T-helper 2 cell (primary cell): ENCODE results near the gene GSN.
"Not testable (repeated sequence)": the region's sequence is repeated elsewhere in the genome, so short reads cannot be mapped to it uniquely, and the experiment has no call there.

Source experiments
- DNase-seq, 5 experiments: peaks; one replicate each; pipeline versions ENCODE4 v3.0.0 to v3.0.0-alpha.2; 2012 to 2022

Gene GSN

DNA sequence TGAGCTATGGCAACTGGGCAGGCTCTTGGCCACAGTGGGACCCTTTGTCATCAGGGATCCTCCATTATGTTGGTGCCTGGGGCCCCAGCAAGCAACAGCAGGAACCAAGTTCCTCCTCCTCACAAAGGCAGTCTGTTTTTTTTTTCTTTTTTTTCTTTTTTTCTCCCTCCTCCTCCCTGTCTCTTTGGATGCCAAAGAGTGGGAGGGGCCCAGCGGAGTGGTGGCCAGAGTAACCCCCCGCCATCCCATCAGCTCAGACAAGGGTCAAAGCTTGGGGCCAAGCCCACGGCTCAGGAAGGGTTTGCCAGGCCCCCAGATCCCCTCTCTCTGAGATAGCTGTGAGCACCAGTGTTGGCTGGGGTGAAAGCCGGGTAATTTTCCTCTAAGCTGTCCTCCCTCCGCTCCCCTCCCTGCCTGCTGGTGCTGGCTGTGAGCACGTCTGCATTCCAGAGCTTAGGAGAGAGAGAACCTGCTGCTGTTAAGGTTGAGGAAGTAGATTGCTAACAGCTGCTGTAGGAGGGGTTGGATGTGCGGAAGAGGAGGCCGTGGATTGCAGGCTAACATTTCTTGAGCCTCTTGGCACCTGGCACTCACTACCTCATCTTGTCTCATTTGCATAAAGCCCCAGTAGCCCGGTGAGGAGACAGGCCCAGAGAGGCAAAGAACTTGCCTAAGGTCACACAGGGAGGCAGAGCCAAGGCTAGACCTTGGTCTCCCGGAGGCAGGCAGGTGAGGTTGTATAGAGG is 21.2 kb downstream of the GSN start:
- no peak for DNase-seq

DNA sequence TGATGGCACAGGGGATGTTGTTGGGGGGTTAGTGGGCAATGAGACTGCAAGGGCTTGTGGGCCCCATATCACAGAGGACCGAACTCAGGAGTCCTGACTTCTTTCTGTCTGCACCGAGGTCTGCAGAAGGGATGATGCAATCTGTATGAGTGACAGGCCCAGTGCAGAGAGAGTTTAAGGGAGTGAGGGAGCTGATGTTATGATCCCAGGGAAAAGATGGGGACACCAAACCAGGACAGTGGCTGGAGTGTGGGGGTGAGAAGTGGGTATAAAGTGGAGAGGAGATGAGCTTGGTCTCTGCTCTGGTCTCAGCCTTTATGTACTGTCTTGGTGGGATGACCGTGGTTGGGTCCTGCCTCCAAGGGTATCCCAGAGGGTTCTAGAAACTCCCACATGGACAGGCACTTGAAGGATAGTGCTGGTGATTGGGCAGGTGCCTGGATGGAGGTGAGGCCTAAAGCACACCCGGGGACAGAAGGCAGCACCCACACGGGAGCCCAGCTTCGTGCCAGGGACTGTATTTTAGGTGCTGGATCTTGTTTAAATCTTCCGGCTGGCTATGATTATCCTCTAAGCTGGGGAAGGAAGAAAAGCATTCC is 21.9 kb downstream of the GSN start:
- no peak for DNase-seq

DNA sequence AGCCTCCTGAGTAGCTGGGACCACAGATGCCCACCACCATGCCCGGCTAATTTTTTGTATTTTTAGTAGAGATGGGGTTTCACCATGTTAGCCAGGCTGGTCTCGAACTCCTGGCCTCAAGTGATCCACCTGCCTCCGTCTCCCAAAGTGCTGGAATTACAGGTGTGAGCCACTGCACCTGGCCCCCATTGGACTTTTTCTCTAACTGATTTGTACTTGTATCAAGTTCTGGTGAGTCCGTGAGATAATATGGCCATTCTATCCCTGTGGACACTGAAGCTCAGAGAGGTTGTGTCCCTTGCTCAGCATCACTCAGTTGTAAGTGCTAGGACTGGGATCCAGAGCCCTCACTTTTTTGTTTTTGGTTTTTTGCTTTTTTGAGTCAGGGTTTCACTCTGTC is 23.6 kb downstream of the GSN start:
- DNase-seq, result not testable (repeated sequence)

DNA sequence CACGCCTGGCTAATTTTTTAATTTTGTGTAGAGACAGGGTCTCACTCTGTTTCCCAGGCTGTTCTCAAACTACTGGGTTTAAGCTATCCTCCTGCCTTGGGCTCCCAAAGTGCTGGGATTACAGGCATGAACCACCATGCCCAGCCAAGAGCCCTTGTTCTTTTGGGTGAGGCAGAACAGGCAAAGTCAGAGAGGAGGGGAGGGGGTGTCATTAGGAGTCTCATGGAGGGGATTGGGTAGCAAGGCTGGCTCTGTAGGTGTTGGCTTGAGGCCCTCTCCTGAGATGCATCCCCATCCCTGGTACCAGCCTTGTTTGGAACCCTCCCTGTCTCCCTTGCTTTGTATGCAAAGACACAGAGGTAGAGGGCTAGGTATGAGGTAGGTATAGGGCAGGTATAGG is 24.1 kb downstream of the GSN start:
- DNase-seq, result no peak

DNA sequence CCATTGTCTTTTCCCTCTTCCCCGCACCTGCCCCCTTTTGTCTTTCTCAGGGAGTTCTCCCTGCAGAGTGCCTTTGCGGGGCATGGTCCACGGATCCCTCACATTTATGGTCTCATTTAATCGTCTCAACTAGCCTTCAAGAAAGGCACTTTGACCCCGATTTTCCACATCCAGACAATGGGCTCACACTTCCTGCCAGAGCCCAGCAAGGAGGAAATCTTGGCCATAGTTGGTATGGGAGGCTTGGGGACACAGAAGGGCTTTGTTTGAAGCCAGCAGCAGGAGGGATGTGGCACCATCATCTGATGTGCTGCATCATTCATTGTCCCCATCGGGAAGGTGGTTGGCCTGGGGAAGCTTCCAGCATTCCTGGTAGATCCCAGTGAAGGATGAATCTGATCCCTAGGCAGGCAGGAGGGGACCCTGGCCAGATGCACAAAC is 24.9 kb downstream of the GSN start:
- DNase-seq, result no peak

DNA sequence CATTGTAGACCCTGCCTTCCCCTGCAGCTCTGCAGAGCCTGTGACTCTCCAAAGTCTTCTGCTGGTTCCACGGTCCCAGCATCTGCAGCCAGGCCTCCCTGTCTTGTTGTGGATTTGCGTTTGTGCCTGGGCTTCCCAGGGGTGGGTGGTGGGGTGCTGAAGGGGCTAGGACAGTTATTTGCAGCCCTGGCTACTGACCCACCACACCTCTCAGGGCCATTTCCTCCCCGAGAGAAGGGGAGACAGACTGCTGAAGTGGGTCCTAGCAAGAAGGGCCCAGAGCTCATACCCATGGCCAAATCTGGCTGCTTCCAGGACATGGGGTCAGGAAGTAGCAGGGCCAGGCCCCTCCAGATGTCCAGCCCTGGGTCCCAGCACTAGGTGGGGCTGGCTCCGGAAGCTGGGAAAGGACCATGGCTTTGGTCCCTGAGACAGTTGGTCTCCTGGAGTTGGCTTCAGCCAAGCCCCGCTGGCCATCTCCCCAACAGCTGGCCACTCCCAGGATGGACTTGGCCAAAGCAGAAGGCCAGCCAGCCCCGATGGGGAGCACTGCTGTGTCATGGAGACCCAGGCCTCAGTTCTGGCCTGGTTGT is 26.3 kb downstream of the GSN start:
- DNase-seq, result no peak

DNA sequence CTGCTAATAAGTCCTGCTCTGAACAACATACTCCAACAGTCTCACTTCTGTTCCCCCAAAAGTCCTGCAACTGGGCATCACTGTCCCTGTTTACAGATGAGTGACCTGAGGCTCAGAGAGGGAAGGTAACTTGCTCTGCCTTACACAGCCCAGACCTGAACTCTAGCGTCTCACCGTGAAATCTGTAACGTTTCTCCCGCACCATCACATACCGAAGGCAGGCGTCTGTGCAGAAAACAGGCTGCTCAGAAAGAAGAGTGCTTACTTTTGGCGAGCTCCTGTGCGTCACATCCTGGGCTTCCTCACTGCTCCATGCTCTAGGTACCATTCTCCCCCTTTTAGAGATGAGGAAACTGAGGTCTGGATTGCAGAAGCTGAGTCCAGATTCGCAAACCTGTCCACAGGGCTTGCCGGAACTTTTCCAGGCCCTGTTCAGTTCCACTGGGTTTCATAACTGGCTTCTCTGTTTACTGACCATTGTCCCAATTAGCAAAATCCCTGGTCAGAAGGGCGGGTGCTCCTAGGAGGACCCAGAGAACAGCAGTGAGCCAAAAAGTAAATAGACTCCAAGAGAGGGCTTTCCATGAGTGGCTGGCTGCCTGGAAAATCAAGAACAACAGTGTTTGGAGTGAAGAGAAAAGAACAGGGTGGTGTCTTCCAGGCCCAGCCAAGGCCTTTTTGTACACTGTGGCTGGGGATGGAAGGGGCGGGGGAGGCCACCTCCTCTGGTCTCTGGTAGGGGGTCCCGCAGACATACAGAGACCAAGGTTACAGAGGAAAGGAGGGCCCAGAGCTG is 27.1 kb downstream of the GSN start:
- no peak for DNase-seq

DNA sequence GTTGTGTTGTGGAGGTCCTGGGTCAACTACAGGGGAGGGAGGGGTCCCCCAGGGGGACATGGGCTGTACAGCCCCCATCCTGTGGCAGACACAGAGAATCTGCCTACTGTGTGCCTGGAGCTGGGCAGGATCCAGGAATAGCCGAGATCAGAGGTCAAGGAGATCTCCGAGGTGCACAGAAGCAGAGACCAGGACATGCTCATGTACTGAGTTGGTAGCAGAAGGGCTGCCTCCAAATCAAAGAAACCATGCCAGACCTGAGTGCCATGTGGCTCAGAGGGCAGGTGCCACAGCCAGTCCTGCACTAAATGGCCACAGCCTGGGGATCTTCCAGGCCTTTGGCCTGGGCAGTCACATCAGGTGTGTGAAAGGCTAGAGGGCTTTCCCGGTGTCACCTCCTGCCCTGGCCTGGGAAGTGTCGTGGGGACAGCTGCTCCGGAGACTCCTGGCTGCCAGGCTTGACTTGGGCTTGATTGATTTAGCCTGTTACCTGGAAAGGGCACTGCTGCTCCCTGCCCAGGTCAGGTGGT is 27.8 kb downstream of the GSN start:
- DNase-seq, result no peak

DNA sequence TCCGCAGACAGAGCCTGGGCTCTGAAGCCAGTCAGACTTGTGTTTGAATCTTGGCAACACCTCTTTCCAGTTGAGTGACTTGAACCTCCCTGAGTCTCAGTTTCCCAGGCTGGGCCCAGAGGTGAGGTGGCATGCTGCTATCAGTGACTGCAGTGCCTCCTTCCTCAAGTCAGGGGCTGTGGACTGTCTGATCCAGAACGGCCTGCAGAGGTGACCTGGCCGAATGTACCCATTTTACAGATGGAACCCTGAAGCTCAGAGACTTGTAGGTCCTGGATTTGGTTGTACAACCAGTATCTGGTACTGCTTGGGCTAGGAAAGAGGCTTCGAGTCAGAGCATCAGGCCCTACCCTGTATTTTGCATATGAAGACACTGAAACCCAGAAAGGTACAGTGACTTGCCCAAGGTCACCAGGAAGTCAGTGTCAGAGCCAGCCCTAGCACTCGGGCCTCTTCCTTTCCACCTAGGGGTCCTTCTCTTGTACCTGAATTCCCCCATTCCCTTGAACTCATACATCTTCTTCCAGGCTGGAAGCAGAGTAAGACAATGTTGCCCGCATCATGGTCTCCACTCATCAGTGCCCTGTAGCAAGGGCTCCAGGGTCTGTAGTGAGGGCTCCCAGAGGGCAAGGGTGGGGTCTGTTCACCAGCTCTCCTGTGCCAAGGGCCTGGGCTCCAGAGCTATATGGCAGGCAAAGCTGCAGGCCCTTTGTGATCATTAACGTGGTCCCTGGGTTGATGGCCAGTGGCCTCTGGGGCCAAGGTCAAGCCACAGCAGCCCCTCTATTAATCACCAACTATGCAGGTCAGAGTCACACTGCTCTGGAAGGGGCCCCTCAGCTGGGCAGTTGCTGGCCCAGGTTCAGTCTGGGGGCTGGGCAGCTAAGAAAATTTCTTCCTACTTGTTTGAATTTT is 28.5 kb downstream of the GSN start:
- DNase-seq, result no peak

DNA sequence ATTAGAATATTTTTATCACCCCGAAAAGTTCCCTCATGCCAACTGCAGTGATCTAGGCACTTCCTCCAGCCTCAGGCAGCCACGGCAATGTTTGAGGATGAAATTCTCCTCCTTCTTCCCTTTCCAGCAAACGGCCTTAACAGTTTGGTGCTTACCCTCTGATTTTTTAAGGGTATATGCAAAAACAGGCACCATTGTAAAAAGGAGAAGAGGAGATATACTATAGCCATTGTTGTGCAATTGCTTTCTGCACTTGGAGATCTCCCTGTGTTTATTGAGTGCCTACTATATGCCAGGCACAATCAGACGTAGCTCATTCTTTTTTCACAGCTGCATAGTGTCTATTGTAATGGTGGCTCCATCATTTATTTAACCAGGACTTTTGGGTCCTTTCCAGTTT is 29.4 kb downstream of the GSN start:
- DNase-seq, result no peak

DNA sequence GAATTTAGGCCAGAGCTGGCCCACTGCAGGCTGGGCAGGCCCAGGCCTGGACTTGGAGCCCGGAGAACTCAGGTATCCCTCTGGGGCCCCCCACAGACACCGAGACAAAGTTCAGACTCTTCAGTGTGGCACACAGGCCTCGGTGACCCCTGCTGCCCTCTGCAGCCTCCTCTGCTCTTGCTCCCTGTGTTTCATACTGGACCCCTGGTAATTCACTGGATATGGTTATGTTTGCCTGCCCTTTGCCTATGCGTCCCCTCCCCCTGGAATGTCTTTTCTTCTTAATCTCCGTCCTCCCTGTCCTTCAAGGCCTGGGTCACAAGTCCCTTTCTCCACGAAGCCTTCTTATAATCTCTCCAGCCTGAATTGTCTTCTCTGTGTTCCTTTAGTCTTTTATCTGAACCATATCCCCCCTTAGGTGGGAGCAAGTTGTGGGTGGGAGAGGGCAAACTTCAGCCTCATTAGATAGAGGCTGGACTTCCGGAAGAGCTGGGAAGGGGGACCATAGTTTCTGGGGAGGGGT is 30.1 kb downstream of the GSN start:
- DNase-seq, result no peak

DNA sequence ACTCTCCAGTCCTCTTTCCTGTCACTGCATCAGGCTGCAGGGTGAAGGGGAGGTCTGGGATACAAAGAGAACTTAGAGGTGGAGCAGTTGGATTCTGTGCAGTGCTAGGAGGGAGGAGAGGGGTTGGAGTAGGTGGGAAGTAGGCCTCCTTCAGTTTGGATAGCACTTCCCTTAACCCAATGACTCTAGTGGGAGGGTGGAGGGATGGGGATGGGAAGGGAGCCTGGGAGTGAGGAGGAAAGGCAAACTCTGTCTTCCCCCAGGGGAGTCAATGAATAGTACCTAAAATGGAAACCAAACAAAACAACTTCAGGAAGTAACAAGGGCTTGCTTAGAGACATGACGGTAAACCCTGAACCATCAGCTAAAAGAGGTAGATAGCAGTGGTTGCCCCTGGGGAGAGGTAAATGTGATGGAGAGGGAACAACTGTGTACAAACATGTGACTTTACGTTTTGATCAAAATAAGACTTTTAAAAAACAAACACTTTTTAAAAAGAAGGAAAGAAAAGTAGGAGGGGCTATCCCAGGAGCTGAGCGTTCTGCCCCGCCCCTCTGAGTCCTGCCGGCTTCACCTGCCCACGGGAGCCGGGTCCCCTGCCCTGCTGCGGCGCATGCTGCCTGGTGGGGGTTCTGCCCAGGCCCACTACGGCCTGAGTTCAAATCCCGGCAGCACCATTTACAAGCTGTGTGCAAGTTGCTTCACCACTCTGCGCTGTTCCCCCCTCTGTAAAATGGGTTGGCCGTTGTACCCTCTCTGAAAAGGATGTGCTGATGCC is 30.9 kb downstream of the GSN start:
- no peak for DNase-seq

DNA sequence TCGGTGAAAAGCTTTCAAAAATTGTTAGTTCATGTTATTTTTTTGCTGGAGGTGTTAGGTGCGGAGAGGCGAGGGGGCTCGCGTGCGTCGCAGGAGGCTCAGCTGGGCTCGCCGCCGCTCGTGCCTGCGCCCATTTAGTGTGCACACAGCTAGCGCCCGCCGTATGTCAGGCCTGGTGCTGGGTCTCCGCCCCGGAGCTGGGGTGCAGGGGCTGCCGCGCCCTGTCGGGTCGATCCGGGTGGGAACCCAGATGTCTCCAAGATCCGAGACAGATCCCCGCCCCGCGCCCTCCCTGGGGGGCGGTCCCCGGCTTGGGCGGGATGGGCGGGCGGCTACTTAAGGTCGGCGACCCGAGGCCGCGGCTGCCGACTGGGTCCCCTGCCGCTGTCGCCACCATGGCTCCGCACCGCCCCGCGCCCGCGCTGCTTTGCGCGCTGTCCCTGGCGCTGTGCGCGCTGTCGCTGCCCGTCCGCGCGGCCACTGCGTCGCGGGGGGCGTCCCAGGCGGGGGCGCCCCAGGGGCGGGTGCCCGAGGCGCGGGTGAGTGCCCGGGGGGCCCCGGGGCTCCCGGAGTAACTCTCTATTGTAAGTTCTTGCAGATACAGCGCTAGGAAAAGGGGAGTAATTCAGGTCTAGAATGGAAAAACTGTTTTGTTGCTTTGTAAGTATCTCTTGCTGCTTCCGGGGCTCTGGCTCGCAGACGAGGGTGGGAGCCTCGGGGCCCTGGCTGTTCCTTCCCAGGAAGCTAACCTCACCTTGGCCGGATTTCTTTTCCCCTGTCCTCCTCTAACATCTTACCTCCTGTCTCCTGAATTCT is 31.7 kb downstream of the GSN start:
- DNase-seq, result peak in 1 of 5 experiments; percentile 46

DNA sequence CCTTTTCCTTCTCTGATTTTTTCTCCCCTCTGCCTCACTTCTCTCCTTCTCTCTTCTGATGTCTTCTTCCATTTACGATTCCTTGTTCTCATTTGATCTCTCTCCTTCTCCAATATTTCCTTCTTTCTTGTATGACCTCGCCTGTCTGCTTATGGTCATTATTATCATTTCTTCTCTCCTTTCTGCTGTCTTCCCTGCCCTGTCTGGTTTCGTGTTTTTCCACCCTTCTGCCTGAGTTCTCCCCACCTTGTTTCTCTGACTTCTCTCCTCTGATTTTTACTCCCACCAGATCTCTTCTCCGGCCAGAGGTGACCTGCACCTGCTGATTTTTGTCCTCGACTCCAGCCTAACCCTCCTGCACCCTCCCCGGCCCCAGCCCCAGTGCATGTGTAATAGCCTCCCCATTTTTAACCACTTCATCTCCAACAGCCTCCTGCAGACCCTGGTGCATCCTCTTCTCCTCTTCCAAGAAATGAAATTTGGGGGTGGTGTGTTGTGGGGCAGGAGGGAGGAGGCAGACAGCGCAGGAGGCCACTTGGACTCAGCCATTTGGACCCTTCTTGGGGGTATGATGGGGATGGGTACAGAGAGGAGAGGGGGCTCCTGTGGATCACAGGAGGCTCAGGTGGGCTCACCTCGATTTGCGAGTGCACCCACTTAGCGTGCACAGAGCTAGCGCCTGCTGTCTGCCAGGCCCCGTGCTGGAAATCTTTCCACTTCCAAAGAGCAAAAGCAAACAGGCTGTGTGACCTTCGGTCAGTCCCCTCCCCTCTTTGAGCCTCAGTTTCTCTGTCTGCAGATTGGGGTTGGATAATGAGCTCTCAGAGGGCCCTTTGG is 32.5 kb downstream of the GSN start:
- DNase-seq, result no peak

DNA sequence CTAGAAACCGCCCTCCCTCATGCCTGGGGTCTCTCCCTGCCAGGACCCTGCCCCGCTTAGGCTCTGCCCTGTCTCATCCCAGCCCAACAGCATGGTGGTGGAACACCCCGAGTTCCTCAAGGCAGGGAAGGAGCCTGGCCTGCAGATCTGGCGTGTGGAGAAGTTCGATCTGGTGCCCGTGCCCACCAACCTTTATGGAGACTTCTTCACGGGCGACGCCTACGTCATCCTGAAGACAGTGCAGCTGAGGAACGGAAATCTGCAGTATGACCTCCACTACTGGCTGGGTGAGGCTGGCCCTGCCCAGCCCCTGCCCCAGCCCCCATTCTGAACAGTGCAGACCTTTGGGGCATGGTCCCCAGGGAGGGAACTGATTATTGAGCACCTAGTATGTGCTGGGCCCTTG is 33.9 kb downstream of the GSN start:
- no peak for DNase-seq

DNA sequence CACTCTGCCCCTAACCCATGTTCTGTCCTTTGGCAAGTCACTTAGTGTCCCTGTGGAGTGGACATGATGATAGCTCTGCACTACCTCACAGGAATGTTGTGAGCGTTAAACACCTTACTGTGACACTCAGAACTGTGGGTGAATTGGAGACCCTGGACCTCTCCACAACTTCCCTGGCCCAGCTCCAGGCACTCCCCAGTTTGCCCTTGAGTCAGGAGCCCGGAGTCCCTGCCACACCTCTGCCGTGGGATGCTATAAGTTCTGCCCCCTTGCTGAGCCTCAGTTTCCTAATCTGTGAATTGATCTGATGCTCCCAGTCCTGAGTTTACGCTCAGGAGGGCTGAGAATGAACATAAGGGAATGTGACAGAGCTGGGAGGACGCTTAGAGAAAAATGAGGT is 34.4 kb downstream of the GSN start:
- DNase-seq, result no peak

DNA sequence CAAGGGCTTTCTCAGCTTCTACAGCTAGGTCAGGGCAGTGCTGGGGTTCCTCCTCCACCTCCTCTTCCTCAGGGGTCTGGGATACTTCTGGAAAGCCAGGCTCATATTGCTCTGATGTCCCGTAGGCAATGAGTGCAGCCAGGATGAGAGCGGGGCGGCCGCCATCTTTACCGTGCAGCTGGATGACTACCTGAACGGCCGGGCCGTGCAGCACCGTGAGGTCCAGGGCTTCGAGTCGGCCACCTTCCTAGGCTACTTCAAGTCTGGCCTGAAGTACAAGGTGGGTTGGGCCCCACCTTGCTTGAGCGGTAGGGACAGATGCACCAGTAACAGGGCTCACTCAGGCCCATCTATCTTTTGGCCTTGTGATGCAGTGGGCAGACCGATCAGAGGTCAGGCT is 34.8 kb downstream of the GSN start:
- DNase-seq, result no peak

DNA sequence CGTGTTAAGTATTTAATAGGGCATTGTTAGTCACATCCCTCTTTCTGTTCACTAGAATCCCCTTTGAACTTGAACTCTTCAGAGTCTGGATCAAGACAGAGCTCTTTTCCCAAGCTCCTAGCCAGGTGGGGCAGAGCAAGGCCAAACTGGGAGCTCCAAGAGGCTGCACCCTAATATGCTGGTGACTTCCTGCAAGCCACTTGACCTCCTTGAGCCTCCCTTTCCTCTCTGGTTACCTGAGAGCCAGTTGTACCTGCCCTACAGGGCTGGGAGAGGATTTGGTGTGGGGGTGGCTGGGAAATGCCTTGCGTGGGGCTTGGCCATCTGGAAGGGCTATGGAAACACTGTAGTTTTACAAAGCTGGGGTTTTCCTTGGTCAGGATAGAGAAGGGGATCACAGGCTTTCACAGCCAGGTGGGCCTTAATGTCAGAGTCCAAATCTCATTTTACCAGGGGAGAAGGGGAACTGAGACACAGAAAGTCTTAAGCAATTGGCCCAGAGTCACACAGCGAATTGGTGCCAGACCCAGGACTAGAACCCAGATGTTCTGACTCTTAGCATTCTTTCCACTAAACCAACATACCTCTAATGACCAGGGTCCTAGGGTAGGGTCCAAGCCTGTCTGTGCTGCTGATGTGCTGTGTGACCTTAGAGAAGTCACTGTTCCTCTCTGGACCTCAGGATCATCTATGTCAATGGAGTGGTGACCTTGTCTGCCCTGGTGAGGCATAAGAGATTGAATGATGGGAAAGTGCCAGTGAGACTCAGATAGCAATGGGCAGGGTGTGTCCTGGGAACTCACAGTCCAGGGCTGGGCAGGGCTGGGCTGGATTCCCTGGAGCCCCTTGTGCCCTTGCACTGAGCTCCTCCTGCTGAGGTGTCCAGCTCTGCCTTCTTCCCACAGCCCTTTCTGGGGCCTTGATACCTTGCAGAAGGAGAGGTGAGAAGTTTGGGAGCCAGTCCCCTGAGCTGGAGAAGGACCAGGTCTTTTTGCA is 35.8 kb downstream of the GSN start:
- no peak for DNase-seq
